Transverse colon (tissue), 4 donors: ENCODE results near the gene CDC42SE1. TPM values are rescaled to one million over a fixed set of nuclear protein-coding genes. Genes with fewer than 3 reads are reported as not detected.
A peak's percentile ranks its signal among the peaks of the same experiment; 100 is the strongest.

Experiments
- DNase-seq: peaks from one replicate; pipeline ENCODE4 v3.0.0-alpha.2; 2019
- H3K27ac ChIP-seq, 4 donors: fragments of 200-600 bp; sonication (generic); 2 replicates each; pipeline ENCODE4 v1.5.1; 2016 to 2018; ENCODE audit warnings: inconsistent platforms in 4 of 4
- H3K27me3 ChIP-seq: fragments of 200-600 bp; sonication (generic); 2 replicates; pipeline ENCODE4 v1.5.1; 2017; ENCODE audit warnings: inconsistent platforms
- H3K36me3 ChIP-seq, 4 donors: fragments of 200-600 bp; sonication (generic); 2 replicates each; pipeline ENCODE4 v1.5.1; 2017 to 2019; ENCODE audit warnings: inconsistent platforms in 4 of 4
- H3K4me1 ChIP-seq, 4 donors: fragments of 200-600 bp; sonication (generic); 2 replicates each; pipeline ENCODE4 v1.5.1; 2017 to 2020; ENCODE audit warnings: inconsistent platforms in 4 of 4
- H3K4me3 ChIP-seq, 4 donors: fragments of 200-600 bp; sonication (generic); 1 replicate in 1 of 4; 2 replicates in 3 of 4; pipeline versions ENCODE4 v1.5.1 to v1.6.1; 2017 to 2019; ENCODE audit warnings: inconsistent platforms in 4 of 4
- H3K9me3 ChIP-seq, 2 donors: fragments of 200-600 bp; sonication (generic); 2 replicates each; pipeline ENCODE4 v1.5.1; 2017 to 2019; ENCODE audit warnings: inconsistent platforms in 2 of 2
- CTCF ChIP-seq, 5 experiments: fragments of 200-600 bp in 3 of 5; fragments of 450-650 bp in 2 of 5; sonication (generic) in 3 of 5; IDR thresholded peaks; 1 replicate in 2 of 5; 2 replicates in 3 of 5; pipeline ENCODE4 v1.5.1; 2016 to 2017; ENCODE audit warnings: antibody characterized with exemption in 5 of 5, inconsistent platforms in 3 of 5, mild to moderate bottlenecking in 2 of 5, moderate library complexity in 1 of 5
- EP300 ChIP-seq: sonication (generic); formaldehyde crosslinking; IDR thresholded peaks from one replicate; pipeline ENCODE4 v1.6.1; 2017; ENCODE audit warnings: antibody characterized with exemption, low read depth
- POLR2A ChIP-seq: fragments of 450-650 bp; IDR thresholded peaks from one replicate; pipeline ENCODE4 v1.6.1; 2016; ENCODE audit warnings: antibody characterized with exemption, mild to moderate bottlenecking, moderate library complexity
- POLR2AphosphoS5 ChIP-seq, 3 donors: sonication (generic); formaldehyde crosslinking; IDR thresholded peaks; one replicate each; pipeline ENCODE4 v1.6.1; 2016; ENCODE audit warnings: antibody characterized with exemption in 3 of 3
- WGBS, 2 donors: methylation state at CpG; one replicate each; pipeline ENCODE4 v1.1.5; 2018; ENCODE audit warnings: low coverage in 1 of 2; 5-methylcytosine and 5-hydroxymethylcytosine counted together
- in situ Hi-C, 4 donors: fragments of 200-750 bp; cut with MboI; loops; one replicate each; pipeline versions ENCODE4 v1.15.0 to v1.15.1; 2017; ENCODE audit warnings: low sequenced_read_pairs in 3 of 4, low pct_ligation_motif_present in 1 of 4, low pct_unique_long_range_greater_than_20kb in 1 of 4
- intact Hi-C: fragments of 100-400 bp; cut with DNase I; formaldehyde crosslinking; loops from one replicate; pipeline ENCODE4 v1.15.1; 2023; ENCODE audit warnings: low total_unique reads
- total RNA-seq, 4 donors: library from RNA; depleted of rRNA; stranded (reverse); fragments of >200 nt; gene quantifications; one replicate each; pipeline ENCODE4 v1.1.0, GENCODE V29; 2016

Gene CDC42SE1
- total RNA-seq, 4 donors from 2014 or later, result 34.4 to 90.2 (median 57.5) TPM

- peak within 1 kb of the TSS; percentile 89 to 96 (median 92) for H3K27ac ChIP-seq
- H3K36me3 ChIP-seq, result no peaks in the 10 kb centered on the region
- peak; percentile 99 for DNase-seq
- H3K27me3 ChIP-seq, result no peaks in the 10 kb centered on the region
- no peaks in the 10 kb centered on the region for H3K9me3 ChIP-seq
- intact Hi-C loops (no loop called here), in situ Hi-C loops (no loop called here)
- 1% methylated on average over 67 of the region's 69 CpGs; no CpG with 5 or more reads in 1 of the 2 donors for WGBS, 2 donors
- H3K4me1 ChIP-seq, result peaks cover 46 to 80% (median 56%) of the 10 kb centered on the region in 4 donors
- peak within 1 kb of the TSS; percentile 57 to 86 (median 62) for H3K4me3 ChIP-seq
- peak in 1 of 5 experiments; percentile 28 for TF ChIP-seq CTCF (IDR thresholded peaks at IDR 0.05)
- TF ChIP-seq EP300, result no peak
- TF ChIP-seq POLR2AphosphoS5 (IDR thresholded peaks at IDR 0.05), result peak; percentile 61 to 72 (median 66)
- TF ChIP-seq POLR2A, result peak; percentile 48
These were observed 50.9 kb downstream of the CDC42SE1 start, which contains the start of gene PRUNE1 for GRCh38 chr1:151008244-151009205. Gene PRUNE1 (plus strand): TSS chr1:151008449. CDS start chr1:151008633, 184 bp downstream.

GRCh38 chr1:151007853-151008243, 51.6 kb downstream of the CDC42SE1 start:
- intact Hi-C loops, result loop anchor here (2.0 kb wide), 1 partner anchor 63 kb away; the partner anchor contains the start of gene GABPB2
- H3K4me3 ChIP-seq, result peak overlapping the region in 2 of 4 donors; percentile 57 to 86
- peaks cover 42 to 80% (median 54%) of the 10 kb centered on the region in 4 donors for H3K4me1 ChIP-seq
- no peaks in the 10 kb centered on the region for H3K27me3 ChIP-seq
- 4 to 12% methylated on average over 4 of the region's 4 CpGs for WGBS, 2 donors
- TF ChIP-seq POLR2A, result no peak
- no peak for TF ChIP-seq POLR2AphosphoS5 (IDR thresholded peaks at IDR 0.05)
- TF ChIP-seq CTCF (IDR thresholded peaks at IDR 0.05), result no peak
- TF ChIP-seq EP300, result no peak
- peak overlapping the region; percentile 89 to 96 (median 92) for H3K27ac ChIP-seq
- DNase-seq, result no peak
- no peaks in the 10 kb centered on the region for H3K9me3 ChIP-seq
- in situ Hi-C loops, result no loop called here
- no peaks in the 10 kb centered on the region for H3K36me3 ChIP-seq

- Histone ChIP-seq H3K27ac (peak within 1 kb of the TSS; percentile 89 to 96 (median 92)), H3K4me3 (peak within 1 kb of the TSS; percentile 41 to 86 (median 58)), H3K27me3 (no peaks in the 10 kb centered on the region), H3K36me3 (peaks cover 0 to 7% (median 0%) of the 10 kb centered on the region in 4 donors), H3K9me3 (no peaks in the 10 kb centered on the region), H3K4me1 (peaks cover 39 to 75% (median 48%) of the 10 kb centered on the region in 4 donors)
- 0 to 3% methylated on average over 5 to 18 of the region's 18 CpGs for WGBS, 2 donors
- in situ Hi-C loops, result no loop called here
- peak; percentile 81 for DNase-seq
- peak; percentile 46 to 72 (median 53) for TF ChIP-seq CTCF (IDR thresholded peaks at IDR 0.05)
- TF ChIP-seq POLR2AphosphoS5 (IDR thresholded peaks at IDR 0.05), result peak; percentile 74 to 89 (median 87)
- TF ChIP-seq POLR2A, result peak; percentile 91
- no peak for TF ChIP-seq EP300
- intact Hi-C loops, result loop anchor here (2.0 kb wide), 1 partner anchor 64 kb away; the partner anchor contains the start of gene GABPB2
These were observed 52.9 kb downstream of the CDC42SE1 start, which contains the start of gene MINDY1 for GRCh38 chr1:151006327-151007052. Gene MINDY1 (minus strand): TSS chr1:151006902. CDS start chr1:151002617, 4,285 bp downstream.
